Measurements from ENCODE around the gene CYP27C1.

The CYP27C1 gene

DNA sequence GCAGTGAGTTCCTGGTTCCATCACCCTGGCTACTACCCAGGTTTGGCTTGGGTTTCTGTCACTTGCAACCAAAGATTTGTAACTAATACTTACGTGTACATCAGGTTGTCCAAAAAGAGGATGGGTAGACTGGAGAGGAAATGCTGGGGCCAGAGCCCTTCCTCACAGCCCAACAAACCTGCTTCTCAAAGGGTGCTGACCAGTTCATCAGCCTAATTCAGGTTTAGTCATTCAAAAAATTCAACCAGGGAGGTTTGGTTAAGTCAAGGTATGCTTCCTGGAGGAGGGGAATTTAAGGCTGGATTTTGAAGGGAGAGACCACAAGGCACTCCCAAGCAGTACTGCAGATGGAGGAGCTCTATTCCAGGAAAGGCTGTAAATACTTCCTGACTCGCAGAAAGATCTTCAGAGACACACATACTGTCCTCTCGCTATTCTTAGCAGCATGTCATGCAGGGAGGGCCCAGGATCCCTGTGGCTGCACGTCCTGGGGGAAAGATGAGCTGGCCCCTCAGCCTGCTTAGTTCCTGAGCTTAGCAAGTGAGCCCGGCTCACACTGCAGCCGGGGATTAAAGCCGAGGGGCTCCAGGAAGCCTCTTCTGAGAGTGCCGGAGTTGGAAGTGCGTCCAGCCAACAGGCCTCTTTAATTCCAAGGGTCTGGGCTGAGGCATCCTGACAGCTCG, 73.1 kb downstream of the CYP27C1 start:
- DNase-seq = no peak

DNA sequence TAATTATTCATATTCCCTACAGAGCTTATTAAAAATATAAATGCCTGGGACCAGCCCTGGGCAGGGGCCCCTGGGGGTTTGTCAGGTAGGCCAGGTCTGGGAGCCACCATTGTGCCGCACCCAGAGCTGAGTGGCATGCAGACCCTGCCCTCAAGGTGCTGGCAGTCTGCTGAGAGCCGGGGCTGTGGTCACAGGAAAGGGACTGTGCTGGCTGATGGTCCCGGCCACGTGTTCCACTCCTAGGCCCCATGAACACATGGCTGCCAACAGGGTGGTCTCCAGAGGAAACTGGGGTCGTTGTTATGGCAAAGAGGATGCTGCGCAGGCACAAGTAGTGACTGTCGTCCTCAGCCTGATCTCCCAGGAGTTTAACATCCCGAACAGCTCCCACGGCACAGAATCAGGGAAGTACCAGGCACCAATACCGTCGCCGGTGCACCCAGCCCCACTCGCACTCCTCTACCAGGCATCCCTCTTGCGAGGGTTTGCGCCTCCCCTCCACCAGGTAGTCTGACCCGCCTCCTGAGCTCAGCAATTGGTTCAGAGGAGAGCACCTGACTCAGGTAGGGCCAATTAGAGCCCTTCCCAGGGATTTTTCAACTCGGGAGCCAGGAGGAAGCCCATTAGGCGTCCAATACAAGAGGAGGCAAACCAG, 73.9 kb downstream of the CYP27C1 start:
- DNase-seq = no peak

DNA sequence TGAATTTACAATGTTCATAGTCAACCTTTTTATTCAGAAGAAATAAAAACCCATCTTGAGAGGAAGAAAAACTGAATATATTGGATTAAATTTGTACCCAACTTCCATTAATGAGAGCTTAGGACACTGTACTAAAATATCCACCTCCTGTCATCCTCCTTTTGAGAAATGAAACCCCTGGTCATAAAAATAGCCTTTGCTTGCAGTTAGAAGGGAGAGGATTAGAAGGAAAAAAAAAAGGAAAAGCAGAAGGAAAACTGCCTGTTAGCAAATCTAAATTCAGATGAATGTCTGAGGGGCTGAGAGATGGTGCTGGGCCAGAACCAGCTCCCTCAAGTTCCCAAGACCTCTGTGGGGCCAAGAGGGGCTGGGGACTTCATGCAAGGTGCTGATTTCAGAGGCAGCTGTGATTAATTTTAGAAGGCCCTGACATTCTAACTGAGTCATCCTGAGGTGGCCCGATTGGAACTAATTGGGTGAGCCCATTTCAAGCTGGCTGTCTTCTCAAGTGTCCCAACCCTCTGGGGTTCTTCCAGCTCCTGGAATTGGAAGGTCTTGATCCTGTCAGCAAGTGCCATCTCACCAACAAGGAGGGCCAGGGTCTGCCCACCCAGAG, 74.7 kb downstream of the CYP27C1 start:
- DNase-seq = no peak

DNA sequence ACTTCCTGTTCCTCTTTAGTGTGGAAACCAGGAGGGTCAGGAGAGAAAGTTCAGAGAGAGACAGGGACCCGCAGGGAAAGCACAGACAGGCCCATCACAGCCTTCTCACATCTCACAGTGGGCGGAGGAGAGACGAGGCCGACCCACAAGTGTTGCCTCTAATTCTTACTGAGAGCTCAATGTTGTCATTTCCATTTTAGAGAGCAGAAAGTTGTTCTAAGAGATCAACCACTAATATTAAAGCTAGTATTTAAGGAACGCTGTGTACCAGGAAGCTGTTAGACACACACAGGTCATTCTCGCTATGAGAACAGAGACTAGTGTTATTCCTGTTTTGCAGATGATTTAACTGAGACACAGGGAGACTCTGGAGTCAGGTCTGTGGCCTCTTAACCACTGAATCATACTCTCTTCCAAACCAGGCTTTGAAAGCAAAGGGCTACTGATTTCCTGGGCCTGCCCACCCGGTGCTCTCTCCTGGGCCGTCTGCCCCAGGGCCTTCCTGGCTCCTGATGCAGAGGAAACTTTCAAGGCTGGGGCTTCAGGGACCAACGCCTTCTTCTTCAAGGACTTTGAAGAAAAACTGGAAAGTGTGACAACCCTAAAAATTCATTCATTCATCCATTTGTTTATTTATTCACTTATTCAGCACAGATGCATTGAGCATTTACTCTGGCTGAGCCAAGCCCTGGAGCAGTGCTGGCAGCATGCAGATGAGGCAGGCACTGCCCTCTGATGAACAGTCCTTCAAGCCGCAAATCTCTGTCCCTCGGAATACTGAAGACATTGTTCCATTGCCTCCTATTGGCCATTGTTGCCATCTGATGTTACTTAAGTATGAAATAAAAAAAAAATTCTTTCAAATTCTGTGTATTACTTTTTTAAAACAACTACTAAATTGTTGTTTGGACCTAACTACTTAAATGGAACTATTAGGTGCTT, 76.0 kb downstream of the CYP27C1 start:
- DNase-seq = no peak

DNA sequence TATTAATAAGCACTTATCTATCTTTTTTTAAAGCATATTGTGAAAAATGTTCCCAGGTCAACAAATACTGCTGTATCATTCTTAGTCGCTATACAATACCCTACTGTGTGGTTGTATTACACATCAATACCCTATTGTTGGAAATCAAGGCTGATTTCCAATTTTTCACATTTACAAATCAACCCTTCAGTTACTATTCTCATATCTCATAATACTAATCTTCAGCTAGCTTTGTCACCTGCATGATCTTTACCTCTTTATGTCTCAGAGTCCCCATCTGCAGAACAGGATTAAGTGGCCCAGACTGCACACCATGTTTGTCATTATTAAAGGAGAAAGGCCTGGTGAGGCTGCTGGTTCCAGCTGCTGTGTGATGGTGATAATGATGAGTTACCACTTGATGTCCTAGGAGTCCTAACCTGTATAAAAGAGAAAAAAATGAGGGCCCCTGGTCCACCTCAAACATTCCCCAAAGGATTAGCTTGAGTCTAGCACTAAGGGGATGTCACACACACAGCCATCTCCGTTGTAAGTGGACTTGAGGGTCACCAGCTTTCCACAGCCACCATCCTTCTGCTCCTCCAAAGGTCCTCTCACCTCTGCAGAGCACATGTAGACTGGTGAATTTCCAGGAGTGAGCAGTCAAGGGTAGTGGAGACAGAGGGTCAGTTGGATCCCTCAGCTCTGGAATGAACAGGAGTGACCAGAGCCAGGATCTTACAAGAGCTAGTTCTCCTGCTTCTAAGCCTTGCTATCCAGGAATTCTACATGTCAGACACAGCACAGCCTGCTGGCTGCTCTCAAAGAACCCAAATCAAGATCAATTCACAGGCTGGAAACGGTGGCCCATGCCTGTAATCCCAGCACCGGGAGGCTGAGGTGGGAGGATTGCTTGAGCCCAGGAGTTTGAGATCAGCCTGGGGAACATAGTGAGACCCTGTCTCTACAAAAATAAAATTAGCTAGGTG, 77.2 kb downstream of the CYP27C1 start:
- DNase-seq = no peak

DNA sequence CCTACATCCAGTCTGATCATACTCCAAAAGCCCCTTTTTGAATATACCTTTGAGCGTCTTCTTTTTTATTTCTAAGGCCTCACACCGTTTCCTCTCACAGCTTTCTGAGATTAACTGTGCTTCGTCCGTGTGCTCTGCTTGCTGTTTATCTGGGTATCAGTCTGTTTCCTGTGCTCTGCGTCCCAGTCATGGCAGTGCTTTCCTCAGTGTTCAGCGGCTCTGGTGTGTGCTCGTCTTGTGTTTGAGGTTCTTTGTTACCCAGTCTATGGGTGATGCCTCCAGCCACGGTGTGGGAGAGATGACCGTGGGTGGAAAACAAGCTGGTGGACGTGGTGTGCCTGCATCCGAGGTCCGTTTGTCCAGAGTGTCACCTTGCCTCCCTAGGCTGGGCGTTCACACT, 79.6 kb downstream of the CYP27C1 start:
- DNase-seq = no peak

DNA sequence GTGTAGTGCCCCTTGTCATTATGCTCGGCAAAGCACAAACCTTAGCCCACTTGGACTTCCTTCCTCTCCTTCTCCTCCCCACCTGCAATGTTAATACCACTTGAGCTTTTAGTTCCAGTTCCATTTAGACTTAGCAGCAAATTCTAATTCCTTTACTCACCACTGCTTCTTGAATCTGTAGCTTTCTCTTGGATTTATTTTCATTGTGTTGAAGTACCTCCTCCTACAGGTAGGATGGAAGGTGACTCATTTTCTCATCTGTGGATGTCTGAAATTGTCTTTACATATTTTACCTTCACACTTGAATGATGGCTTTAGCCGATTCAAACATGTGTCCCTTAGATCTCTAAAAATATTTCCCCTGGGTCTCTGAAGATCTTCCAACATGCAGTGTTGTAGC, 80.3 kb downstream of the CYP27C1 start:
- DNase-seq = no peak

DNA sequence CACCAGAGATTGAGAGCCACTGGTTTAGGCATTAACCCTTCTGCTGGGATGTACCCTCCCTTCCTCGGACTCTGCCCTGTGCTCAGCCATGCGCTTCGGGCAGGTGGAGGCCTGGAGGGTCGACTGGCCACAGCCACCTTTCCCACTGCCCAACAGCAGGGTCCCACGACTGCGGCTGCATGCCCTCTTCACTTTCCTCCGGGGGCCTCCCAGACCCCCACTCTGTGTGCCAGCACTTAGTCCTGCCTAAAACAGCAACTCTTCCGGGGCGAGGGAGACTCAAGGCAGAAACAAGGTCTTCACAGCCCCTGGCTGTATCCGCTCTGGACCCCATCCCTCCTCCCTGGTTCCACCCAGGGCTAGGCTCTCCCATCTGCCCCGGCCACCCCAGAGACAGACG, 81.8 kb downstream of the CYP27C1 start:
- no peak for DNase-seq

DNA sequence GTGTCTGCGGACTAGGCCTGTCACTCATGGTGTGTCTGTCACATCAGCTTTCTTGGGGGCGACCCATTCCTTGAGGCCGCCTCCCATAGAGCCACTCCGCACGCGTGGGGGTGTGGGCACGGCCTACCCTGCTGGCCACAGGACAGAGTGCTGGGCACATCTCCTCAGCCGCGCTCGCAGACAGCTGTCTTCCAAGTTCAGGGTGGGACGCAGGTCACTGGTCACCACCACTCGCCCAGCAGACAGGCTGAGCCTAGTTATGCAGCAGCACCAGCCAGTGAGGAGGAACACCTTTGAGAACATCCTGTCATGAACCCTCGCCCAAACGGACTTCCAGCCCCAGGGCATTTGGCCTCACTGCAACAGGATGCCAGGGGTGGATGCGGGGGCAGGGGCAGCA, 82.4 kb downstream of the CYP27C1 start:
- no peak for DNase-seq

DNA sequence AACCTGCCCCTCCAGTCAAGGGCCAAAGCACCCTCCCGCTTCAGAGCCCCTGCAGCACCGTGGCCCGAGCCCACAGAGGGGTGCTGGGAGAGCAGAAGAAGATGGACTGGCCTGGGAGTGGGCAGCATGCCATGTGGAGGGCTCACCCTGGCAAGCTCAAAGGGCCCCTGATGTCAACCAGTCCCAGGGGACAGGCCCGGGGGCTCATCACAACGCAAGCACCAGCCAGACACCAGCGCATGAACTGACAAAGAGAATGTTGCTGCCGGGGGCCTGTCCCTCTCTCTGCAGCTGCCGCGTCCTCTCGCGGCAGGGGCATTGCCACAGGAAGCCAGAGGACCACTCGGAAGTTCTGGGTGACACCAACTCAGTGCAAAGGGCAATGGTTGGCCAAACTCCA, 82.9 kb downstream of the CYP27C1 start:
- DNase-seq = no peak

DNA sequence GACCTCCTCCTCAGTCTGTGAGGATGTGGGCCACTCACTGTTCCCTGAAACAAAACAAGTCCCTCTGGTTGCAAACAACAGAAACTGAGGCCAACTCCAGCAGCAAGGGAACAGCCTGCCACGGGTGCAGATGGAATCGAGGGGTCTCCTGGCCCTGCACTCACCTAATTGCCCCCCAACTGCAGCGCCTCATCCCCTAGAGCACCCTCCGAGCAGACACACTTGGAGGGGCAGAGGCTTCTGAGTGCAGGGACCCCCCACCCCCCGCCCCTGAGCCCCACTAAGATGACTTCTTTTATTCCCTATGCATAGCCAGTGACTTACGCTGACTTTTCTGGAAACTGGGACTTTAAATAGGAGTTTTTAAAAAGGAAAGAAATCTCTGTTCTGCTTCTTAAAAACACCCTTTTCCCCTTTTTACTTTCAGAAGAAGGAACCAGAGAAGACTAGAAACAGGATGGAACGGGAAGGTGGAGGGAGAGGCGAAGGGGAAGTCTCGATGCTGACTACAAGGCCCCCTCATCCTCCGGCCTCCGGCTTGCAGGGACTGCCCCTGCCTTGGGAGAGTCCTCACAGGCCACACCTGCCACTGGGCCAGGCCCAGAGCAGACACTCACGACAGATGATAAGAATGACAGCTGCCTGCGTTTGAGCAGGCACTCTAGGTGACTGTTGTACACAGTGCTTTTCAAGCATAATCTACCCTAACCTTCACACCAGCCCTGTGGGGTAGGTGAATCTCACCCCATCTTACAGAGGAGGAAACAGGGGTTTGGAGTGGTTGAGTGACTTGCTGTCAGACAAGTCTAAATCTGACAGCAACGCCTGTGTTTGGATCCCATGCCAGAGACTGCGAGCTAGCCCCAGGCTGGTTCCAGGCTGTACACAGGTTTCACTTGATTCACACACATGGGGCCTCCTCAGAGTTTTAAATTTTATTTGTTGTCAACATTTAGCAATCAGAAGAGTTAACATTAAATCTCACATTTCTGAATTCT, 85.0 kb downstream of the CYP27C1 start:
- DNase-seq = no peak

DNA sequence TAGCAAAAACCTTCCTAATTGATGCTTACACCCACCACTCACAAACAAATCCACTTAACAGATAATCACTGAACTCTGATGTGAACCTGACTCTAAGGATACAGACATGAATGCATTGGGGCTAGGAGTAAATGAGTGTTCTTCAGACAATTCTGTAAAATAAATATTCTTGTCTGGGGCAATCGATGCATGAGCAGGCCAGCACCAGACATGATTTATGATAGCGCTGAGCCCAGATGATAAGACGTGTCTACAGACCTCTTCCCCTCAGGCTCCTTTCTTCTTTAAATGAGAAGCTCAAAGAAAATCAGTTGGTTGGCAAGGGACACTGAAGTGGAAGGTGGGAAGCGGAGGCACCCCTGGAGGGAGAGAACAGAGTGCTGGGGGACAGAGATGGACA, 85.9 kb downstream of the CYP27C1 start:
- DNase-seq = no peak

Data from eye (tissue), 1 donor.